ENCODE data around the gene CCL27.

Gene CCL27

GRCh38 chr9:34624475-34625185, 37.8 kb downstream of the CCL27 start:
- no peak for DNase-seq

GRCh38 chr9:34623374-34624235, 38.9 kb downstream of the CCL27 start:
- no peak for DNase-seq

- DNase-seq: peak; percentile 87
Observed at GRCh38 chr9:34620061-34620994, 42.1 kb downstream of the CCL27 start, which contains the start of gene DCTN3. Gene DCTN3 (minus strand): TSS chr9:34620495. CDS start chr9:34620464, 31 bp downstream.

GRCh38 chr9:34615132-34615531, 47.3 kb downstream of the CCL27 start:
- DNase-seq: no peak

- peak; percentile 53 for DNase-seq
Observed at GRCh38 chr9:34612788-34613390, 49.6 kb downstream of the CCL27 start.

All from activated effector memory CD4-positive, alpha-beta T cell treated with Interleukin-2 at 50 U/mL for 16 hours (primary cell).